ENCODE results near the gene RP2.

GRCh38 chrX:46873746-46874145, 36.9 kb downstream of the RP2 start:
- no peak for TF ChIP-seq CTCF (IDR thresholded peaks at IDR 0.05)
- TF ChIP-seq EZH2phosphoT487 (IDR thresholded peaks at IDR 0.05) = no peak
- TF ChIP-seq EZH2 (IDR thresholded peaks at IDR 0.05) = no peak
